H1 (cell line): ENCODE results near the gene NR0B2. TPM values are rescaled to one million over a fixed set of nuclear protein-coding genes. Genes with fewer than 3 reads are reported as not detected.

Source experiments
- CTCF ChIA-PET: fragments of 300-600 bp; sonication (Branson Sonifier 250); formaldehyde crosslinking; loops from one replicate; lab custom pipeline; 2021; ENCODE audit not compliant: partially characterized antibody; lab: Charles Lee
- POLR2A ChIA-PET: fragments of 300-600 bp; sonication (Branson Sonifier 250); formaldehyde crosslinking; loops from one replicate; lab custom pipeline; 2021; ENCODE audit warnings: inconsistent platforms; ENCODE audit not compliant: partially characterized antibody; lab: Charles Lee
- DNase-seq, 2 experiments: peaks; one replicate each; pipeline versions ENCODE4 v3.0.0 to v3.0.0-alpha.2; 2010 to 2022; ENCODE audit warnings: low spot score in 2 of 2, low read depth in 1 of 2, mixed read lengths in 1 of 2
- FAIRE-seq: peaks from 2 replicates; lab custom pipeline; 2011; peaks lifted over from hg19 to GRCh38; lab: Jason Lieb, UNC
- H2AFZ ChIP-seq: 2 replicates; pipeline ENCODE4 v1.8.1; 2012; ENCODE audit warnings: low read length, inconsistent platforms
- H2AK5ac ChIP-seq: 2 replicates; pipeline ENCODE4 v1.6.1; 2013; ENCODE audit warnings: low read depth, low read length
- H2BK120ac ChIP-seq: replicated peaks from 2 replicates; pipeline ENCODE3; 2013; ENCODE audit warnings: low read depth, low read length, inconsistent platforms
- H2BK12ac ChIP-seq: 2 replicates; pipeline ENCODE4 v1.6.1; 2013; ENCODE audit warnings: low read depth, low read length
- H2BK15ac ChIP-seq: 2 replicates; pipeline ENCODE4 v1.6.1; 2013; ENCODE audit warnings: low read length
- H2BK20ac ChIP-seq: 2 replicates; pipeline ENCODE4 v1.6.1; 2013; ENCODE audit warnings: low read length
- H2BK5ac ChIP-seq: 2 replicates; pipeline ENCODE4 v1.6.1; 2013; ENCODE audit warnings: low read depth, low read length
- H3K14ac ChIP-seq: 2 replicates; pipeline ENCODE4 v1.6.1; 2013; ENCODE audit warnings: inconsistent platforms; ENCODE audit not compliant: insufficient read length
- H3K18ac ChIP-seq: 2 replicates; pipeline ENCODE4 v1.6.1; 2013; ENCODE audit warnings: low read length; ENCODE audit errors: extremely low read depth
- H3K23ac ChIP-seq: 2 replicates; pipeline ENCODE4 v1.6.1; 2013; ENCODE audit warnings: inconsistent platforms; ENCODE audit not compliant: insufficient read length
- H3K23me2 ChIP-seq: 2 replicates; pipeline ENCODE4 v1.6.1; 2013; ENCODE audit warnings: low read depth, low read length
- H3K27ac ChIP-seq: 2 replicates; pipeline ENCODE4 v1.6.1; 2011; ENCODE audit warnings: low read depth, low read length, inconsistent platforms
- H3K27me3 ChIP-seq, 4 experiments: replicated peaks in 1 of 4; 1 replicate in 1 of 4; 2 replicates in 3 of 4; pipeline versions ENCODE4 v1.6.1 to v1.8.1; 2011 to 2013; ENCODE audit warnings: low read length in 3 of 4, mild to moderate bottlenecking in 3 of 4, inconsistent platforms in 2 of 4, mixed read lengths in 2 of 4, moderate library complexity in 1 of 4; ENCODE audit not compliant: control insufficient read depth in 3 of 4, insufficient read depth in 3 of 4; ENCODE audit errors: extremely low read depth in 1 of 4
- H3K36me3 ChIP-seq, 4 experiments: 2 replicates each; pipeline versions ENCODE4 v1.6.1 to v1.8.1; 2011 to 2013; ENCODE audit warnings: mild to moderate bottlenecking in 4 of 4, low read length in 3 of 4, moderate library complexity in 2 of 4, control low read depth in 1 of 4, inconsistent platforms in 1 of 4; ENCODE audit not compliant: insufficient read depth in 4 of 4, control insufficient read depth in 2 of 4
- H3K4ac ChIP-seq: replicated peaks from 2 replicates; pipeline ENCODE3; 2013; ENCODE audit warnings: low read length, low read depth, mixed read lengths, inconsistent platforms; ENCODE audit not compliant: insufficient read length
- H3K4me1 ChIP-seq, 4 experiments: replicated peaks in 1 of 4; 1 replicate in 1 of 4; 2 replicates in 3 of 4; pipeline versions ENCODE4 v1.6.1 to v1.8.1; 2011 to 2013; ENCODE audit warnings: low read length in 3 of 4, inconsistent platforms in 2 of 4, mixed read lengths in 1 of 4; ENCODE audit not compliant: insufficient read depth in 4 of 4, control insufficient read depth in 3 of 4
- H3K4me2 ChIP-seq, 2 experiments: 2 replicates each; pipeline versions ENCODE4 v1.6.1 to v1.8.1; 2011 to 2013; ENCODE audit warnings: low read depth in 2 of 2, low read length in 2 of 2, control low read depth in 1 of 2, inconsistent platforms in 1 of 2, mild to moderate bottlenecking in 1 of 2; ENCODE audit not compliant: insufficient read depth in 1 of 2
- H3K4me3 ChIP-seq, 4 experiments: fragments of 200-600, 300-600 bp in 1 of 4; sonication (generic), shearing (Covaris generic), sonication (Bioruptor Twin) in 1 of 4; 2 replicates each; pipeline versions ENCODE4 v1.5.1 to v1.8.1; 2011 to 2016; ENCODE audit warnings: low read length in 4 of 4, low read depth in 3 of 4, control low read depth in 2 of 4, inconsistent platforms in 2 of 4, mild to moderate bottlenecking in 2 of 4, mixed read lengths in 1 of 4, moderate library complexity in 1 of 4; ENCODE audit not compliant: insufficient read depth in 2 of 4; ENCODE audit errors: extremely low read depth in 1 of 4
- H3K56ac ChIP-seq: replicated peaks from 2 replicates; pipeline ENCODE3; 2013; ENCODE audit warnings: low read depth, mild to moderate bottlenecking, mixed read lengths, low read length, inconsistent platforms; ENCODE audit not compliant: insufficient read length
- H3K79me1 ChIP-seq: 2 replicates; pipeline ENCODE4 v1.6.1; 2013; ENCODE audit warnings: low read depth, low read length, control low read depth
- H3K79me2 ChIP-seq, 2 experiments: 2 replicates each; pipeline versions ENCODE4 v1.6.1 to v1.8.1; 2012 to 2013; ENCODE audit warnings: low read length in 2 of 2, mild to moderate bottlenecking in 2 of 2, inconsistent platforms in 1 of 2; ENCODE audit not compliant: insufficient read depth in 2 of 2, control insufficient read depth in 1 of 2
- H3K9ac ChIP-seq, 4 experiments: replicated peaks in 1 of 4; 1 replicate in 1 of 4; 2 replicates in 3 of 4; pipeline versions ENCODE4 v1.6.1 to v1.8.1; 2011 to 2013; ENCODE audit warnings: low read depth in 3 of 4, low read length in 3 of 4, control low read depth in 2 of 4, mild to moderate bottlenecking in 2 of 4, moderate library complexity in 2 of 4, inconsistent platforms in 1 of 4; ENCODE audit errors: extremely low read depth in 1 of 4
- H3K9me3 ChIP-seq, 2 experiments: 2 replicates each; pipeline versions ENCODE4 v1.6.1 to v1.8.1; 2012 to 2013; ENCODE audit warnings: mild to moderate bottlenecking in 2 of 2, moderate library complexity in 2 of 2, control low read depth in 1 of 2, inconsistent platforms in 1 of 2, low read depth in 1 of 2, low read length in 1 of 2, mixed read lengths in 1 of 2; ENCODE audit not compliant: insufficient read depth in 2 of 2
- H4K20me1 ChIP-seq, 2 experiments: replicated peaks in 1 of 2; 2 replicates each; pipeline versions ENCODE3 to v1.8.1; 2011 to 2013; ENCODE audit warnings: inconsistent platforms in 2 of 2, low read length in 2 of 2, mild to moderate bottlenecking in 1 of 2; ENCODE audit not compliant: insufficient read depth in 2 of 2, control insufficient read depth in 1 of 2
- H4K5ac ChIP-seq: 2 replicates; pipeline ENCODE4 v1.6.1; 2013; ENCODE audit warnings: low read length, low read depth, mixed read lengths, inconsistent platforms; ENCODE audit not compliant: insufficient read length
- H4K8ac ChIP-seq: 2 replicates; pipeline ENCODE4 v1.8.0; 2013; ENCODE audit warnings: mild to moderate bottlenecking, moderate library complexity, low read length, inconsistent platforms; ENCODE audit not compliant: insufficient read depth; ENCODE audit errors: extremely low read depth
- H4K91ac ChIP-seq: replicated peaks from 2 replicates; pipeline ENCODE3; 2013; ENCODE audit warnings: low read length, mixed read lengths, inconsistent platforms; ENCODE audit not compliant: insufficient read length
- YY1 ChIP-seq: IDR thresholded peaks from 2 replicates; pipeline ENCODE4 v1.6.1; 2011; ENCODE audit warnings: low read depth, mild to moderate bottlenecking, low read length
- WGBS, 2 experiments: shearing (Covaris generic) in 1 of 2; methylation state at CpG; one replicate each; pipeline versions ENCODE4 v1.1.6 to v1.1.7; 2013 to 2015; ENCODE audit warnings: low lambda C conversion rate in 2 of 2, mixed read lengths in 2 of 2, inconsistent platforms in 1 of 2, low coverage in 1 of 2, missing lambda C conversion rate in 1 of 2; ENCODE audit not compliant: insufficient replicate concordance in 2 of 2, insufficient coverage in 1 of 2, insufficient read length in 1 of 2; ENCODE audit errors: extremely low coverage in 1 of 2, missing lambda C conversion rate in 1 of 2; 5-methylcytosine and 5-hydroxymethylcytosine counted together
- polyA plus RNA-seq, 7 experiments: library from polyadenylated mRNA; depleted of rRNA in 3 of 7; stranded (reverse) in 5 of 7; unstranded in 2 of 7; fragments of >200 nt in 5 of 7; fragments of 200-250 nt in 2 of 7; gene quantifications; 1 replicate in 5 of 7; 2 replicates in 1 of 7; 4 replicates in 1 of 7; pipeline versions ENCODE4 v1.2.1 to v1.2.3, GENCODE V29; 2011 to 2013; ENCODE audit warnings: missing spikeins in 2 of 7, mixed read lengths in 2 of 7
- total RNA-seq: library from RNA; stranded (reverse); fragmentation: NEBNext Ultra II Directional; extraction: Animal tissue kit (Norgen Biotek cat#: 25700); gene quantifications from 2 replicates; pipeline ENCODE4 v1.2.1, GENCODE V29; 2021

NR0B2 gene
- total and polyA plus RNA-seq, 2 of the 8 experiments (the other 6 are each of a cell fraction or from before 2014, with no cell fraction given): not detected

DNA sequence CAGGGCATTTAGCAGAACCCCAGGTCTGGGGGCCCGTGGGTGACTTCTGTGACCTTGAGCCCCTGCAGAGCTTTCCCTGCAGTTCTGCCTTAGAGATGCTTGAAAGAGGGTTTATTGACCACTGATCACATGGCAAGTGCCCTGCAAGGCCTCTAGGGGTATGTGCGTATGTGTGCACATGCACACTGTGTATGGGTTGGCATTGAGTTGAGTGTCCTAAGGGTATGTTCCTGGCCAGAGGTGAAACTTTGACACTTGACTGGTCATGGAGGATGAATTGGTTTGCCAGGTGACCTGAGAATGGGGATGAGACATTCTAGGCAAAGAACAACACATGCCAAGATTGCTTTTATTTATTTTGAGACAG is 24.9 kb upstream of the NR0B2 start:
- Histone ChIP-seq H3K27me3 (no peaks in the 10 kb centered on the region), H3K23me2 (no peaks in the 10 kb centered on the region), H3K4me3 (no peak overlapping the region)
- TF ChIP-seq YY1: no peak
- TF ChIP-seq, all 59 proteins: peak for 0
- CTCF ChIA-PET: interaction anchor here (0.9 to 1.1 kb wide), 4 partner anchors 12 to 48 kb away, joined by 3 to 4 read pairs (median 3); no protein-coding TSS in a partner anchor
- FAIRE-seq: no peak
- H3K79me2 ChIP-seq: peaks cover 0 to 24% of the 10 kb centered on the region in 2 experiments; a peak in 2 of 4 replicates
- H4K20me1 ChIP-seq: peaks cover 8 to 19% of the 10 kb centered on the region in 2 experiments
- no peak overlapping the region for H4K5ac ChIP-seq
- POLR2A ChIA-PET: interaction anchor here (1.8 to 2.8 kb wide), 2 partner anchors 9 to 11 kb away, joined by 6 to 26 read pairs; no protein-coding TSS in a partner anchor
- no peak overlapping the region for H4K8ac ChIP-seq
- H3K4me2 ChIP-seq: no peak overlapping the region
- H2BK5ac ChIP-seq: no peak overlapping the region
- H2BK120ac ChIP-seq: no peak overlapping the region
- H3K4ac ChIP-seq: no peak overlapping the region
- H3K9ac ChIP-seq: no peak overlapping the region
- no peak overlapping the region for H2AK5ac ChIP-seq
- H3K36me3 ChIP-seq: peaks cover 18 to 60% (median 36%) of the 10 kb centered on the region in 4 experiments
- 93% methylated on average over 2 of the region's 2 CpGs; no CpG with 5 or more reads in 1 of the 2 experiments for WGBS, 2 experiments
- H3K9me3 ChIP-seq: no peaks in the 10 kb centered on the region
- no peak overlapping the region for H3K14ac ChIP-seq
- H2BK20ac ChIP-seq: no peak overlapping the region
- no peak overlapping the region for H2AFZ ChIP-seq
- no peak overlapping the region for H4K91ac ChIP-seq
- no peak overlapping the region for H3K27ac ChIP-seq
- H2BK12ac ChIP-seq: no peak overlapping the region
- H3K23ac ChIP-seq: no peak overlapping the region
- no peak overlapping the region for H3K56ac ChIP-seq
- no peak overlapping the region for H3K18ac ChIP-seq
- H3K79me1 ChIP-seq: peaks cover 8% of the 10 kb centered on the region; the same call in 1 of the 2 replicates
- no peak for DNase-seq
- peaks cover 0 to 3% (median 0%) of the 10 kb centered on the region in 4 experiments; a peak in 1 of 7 replicates for H3K4me1 ChIP-seq
- H2BK15ac ChIP-seq: no peak overlapping the region
